ENCODE data around the gene RPE. TPM values are rescaled to one million over a fixed set of nuclear protein-coding genes. Genes with fewer than 3 reads are reported as not detected.
A peak's percentile ranks its signal among the peaks of the same experiment; 100 is the strongest.

The RPE gene
- total RNA-seq, 1 donor: 83.7 TPM

DNA sequence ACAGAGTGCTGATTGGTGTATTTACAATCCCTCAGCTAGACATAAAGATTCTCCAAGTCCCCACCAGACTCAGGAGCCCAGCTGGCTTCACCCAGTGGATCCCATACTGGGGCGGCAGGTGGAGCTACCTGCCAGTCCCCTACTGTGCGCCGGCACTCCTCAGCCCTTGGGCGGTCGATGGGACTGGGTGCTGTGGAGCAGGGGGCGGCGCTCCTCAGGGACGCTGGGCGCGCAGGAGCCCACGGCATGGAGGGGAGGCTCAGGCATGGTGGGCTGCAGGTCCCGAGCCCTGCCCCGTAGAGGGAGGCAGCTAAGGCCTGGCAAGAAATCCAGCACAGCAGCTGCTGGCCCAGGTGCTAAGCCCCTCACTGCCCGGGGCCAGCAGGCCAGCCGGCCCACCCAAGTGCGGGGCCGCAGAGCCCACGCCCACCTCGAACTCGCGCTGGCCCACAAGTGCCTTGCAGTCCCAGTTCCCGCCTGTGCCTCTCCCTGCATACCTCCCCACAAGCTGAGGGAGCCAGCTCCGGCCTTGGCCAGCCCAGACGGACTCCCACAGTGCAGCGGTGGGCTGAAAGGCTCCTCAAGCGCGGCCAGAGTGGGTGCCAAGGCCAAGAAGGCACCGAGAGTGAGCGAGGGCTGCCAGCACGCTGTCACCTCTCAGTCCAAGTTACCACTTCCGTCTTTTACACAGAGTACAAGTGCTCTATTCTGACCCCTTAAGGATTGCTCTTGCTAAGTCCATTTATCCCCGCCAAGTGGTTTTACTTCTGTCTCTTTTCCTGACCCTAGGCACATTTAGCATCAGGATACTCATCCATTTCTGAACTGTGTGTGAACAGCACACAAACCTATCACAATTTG lies 1.7 kb upstream of the RPE start:
- no peak for DNase-seq (ENCODE audit: low read depth in 2 of 3, low spot score in 2 of 3)

- peak in 1 of 3 donors; percentile 24 for DNase-seq (ENCODE audit: low read depth in 2 of 3, low spot score in 2 of 3)
These were observed 921 bp downstream of the RPE start for GRCh38 chr2:210003359-210003758.

- DNase-seq (ENCODE audit: low read depth in 2 of 3, low spot score in 2 of 3): no peak
These were observed 2.4 kb downstream of the RPE start for GRCh38 chr2:210004881-210005280.

GRCh38 chr2:210007895-210008294 lies 5.5 kb downstream of the RPE start:
- no peak for DNase-seq (ENCODE audit: low read depth in 2 of 3, low spot score in 2 of 3)

- DNase-seq (ENCODE audit: low read depth in 2 of 3, low spot score in 2 of 3): no peak
These were observed 6.7 kb downstream of the RPE start for GRCh38 chr2:210009126-210009525.

DNA sequence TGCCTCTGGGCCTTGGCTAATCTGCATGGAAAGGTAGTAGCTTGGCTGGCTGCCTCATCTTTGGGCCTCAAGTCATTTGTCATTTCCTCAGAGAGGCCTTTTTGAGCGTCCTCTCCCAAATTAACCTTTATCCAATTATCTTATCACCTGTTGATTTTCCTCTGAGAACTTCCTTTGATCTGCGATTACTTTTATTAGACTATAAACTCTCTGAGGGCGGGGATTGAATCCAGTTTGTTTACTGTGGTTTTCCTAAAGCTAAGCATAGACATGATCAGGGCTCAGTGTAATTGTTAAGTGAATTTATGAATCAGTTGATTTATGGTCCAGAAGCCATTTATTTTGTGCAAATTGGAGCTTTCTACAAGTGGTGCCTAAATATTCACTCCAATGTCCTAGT lies 7.5 kb downstream of the RPE start:
- no peak for DNase-seq (ENCODE audit: low read depth in 2 of 3, low spot score in 2 of 3)

DNA sequence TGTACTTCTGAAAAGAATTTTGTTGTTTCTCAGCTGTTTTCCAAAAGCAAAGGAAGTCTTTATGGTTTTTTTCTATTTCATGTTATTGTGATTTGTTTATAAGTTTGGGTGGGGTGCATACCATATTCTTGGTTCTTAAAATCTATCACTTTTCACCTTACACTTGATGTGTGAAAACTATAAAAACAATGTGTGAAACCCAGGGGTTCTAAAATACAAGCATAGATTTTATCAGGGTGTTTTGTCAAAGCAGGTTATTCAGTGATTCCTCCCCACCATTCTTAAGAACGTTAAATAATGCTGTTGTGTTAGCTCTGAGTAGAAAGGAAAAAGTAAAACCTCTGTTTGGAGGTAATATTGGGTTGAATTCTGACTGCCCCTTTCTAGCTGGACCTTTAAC lies 17.7 kb downstream of the RPE start:
- no peak for DNase-seq (ENCODE audit: low read depth in 2 of 3, low spot score in 2 of 3)

GRCh38 chr2:210022824-210023223 lies 20.4 kb downstream of the RPE start:
- DNase-seq (ENCODE audit: low read depth in 2 of 3, low spot score in 2 of 3): no peak

DNA sequence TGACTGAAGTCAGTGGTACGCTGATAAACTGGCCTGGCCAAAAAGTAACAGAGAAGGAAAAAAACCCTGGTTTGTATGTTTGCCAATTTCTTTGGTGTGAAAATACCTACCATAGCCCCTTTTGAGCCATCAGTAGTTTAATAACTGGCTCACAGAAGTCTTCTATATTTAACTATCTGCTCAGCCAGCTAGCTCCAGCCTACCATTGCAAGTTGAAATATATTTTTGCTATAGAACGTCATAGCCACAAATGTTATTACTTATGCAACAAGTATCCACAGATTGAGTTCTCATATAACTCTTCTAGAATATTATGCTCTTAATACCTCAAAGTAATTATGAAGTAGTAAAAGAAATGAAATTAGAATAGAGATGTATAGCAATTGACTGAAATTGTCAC lies 25.2 kb downstream of the RPE start:
- DNase-seq (ENCODE audit: low read depth in 2 of 3, low spot score in 2 of 3): no peak

DNA sequence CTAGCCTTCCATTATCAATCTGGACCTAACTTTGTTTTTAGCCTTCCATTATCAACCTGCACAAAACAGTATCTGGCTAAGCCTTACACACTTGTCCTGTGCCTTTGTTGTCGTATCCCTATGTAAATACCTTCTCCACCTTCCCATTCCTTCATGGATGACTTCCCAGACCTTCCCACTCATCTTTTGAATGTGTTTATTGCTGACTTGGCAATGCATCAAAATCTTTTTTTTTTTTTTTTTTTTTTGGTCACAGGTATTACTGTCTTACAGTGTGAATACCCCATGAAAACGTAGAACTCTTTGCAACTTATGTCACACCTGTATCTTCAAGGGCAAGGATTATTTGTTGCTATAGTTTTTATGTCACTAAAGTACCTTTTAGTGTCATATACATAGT lies 25.7 kb downstream of the RPE start:
- no peak for DNase-seq (ENCODE audit: low read depth in 2 of 3, low spot score in 2 of 3)

DNA sequence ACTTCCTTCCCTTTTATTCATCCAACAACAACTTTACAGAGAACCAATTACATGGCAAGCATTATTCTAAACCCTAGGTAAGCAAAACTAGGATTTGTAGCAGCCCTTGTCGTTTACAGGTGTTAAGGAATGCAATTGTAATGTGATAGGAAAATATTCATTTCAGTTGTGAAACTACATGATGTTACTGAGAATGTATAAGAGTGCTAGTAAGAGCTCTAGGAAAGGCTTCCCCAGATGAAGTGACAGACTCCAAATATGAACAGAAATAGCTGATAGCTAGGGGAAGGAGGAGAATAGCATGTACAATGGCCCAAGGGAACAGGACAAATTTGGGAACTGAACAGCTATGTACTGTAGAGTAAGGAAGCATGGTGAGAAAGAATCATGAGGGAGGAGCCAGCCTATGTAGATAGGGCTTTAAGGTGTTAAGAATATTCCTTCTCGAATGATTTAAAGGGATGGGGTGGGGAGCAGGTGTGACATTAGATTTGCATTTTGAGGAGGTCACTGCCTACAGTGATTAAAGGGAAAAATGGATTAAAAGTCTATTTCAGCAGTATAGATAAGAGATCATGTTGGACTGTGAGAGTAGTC lies 31.7 kb downstream of the RPE start:
- DNase-seq (ENCODE audit: low read depth in 2 of 3, low spot score in 2 of 3): no peak

- DNase-seq (ENCODE audit: low read depth in 2 of 3, low spot score in 2 of 3): no peak
These were observed 33.2 kb downstream of the RPE start for GRCh38 chr2:210035679-210036078.

GRCh38 chr2:210038078-210038477 lies 35.6 kb downstream of the RPE start:
- no peak for DNase-seq (ENCODE audit: low read depth in 2 of 3, low spot score in 2 of 3)

DNA sequence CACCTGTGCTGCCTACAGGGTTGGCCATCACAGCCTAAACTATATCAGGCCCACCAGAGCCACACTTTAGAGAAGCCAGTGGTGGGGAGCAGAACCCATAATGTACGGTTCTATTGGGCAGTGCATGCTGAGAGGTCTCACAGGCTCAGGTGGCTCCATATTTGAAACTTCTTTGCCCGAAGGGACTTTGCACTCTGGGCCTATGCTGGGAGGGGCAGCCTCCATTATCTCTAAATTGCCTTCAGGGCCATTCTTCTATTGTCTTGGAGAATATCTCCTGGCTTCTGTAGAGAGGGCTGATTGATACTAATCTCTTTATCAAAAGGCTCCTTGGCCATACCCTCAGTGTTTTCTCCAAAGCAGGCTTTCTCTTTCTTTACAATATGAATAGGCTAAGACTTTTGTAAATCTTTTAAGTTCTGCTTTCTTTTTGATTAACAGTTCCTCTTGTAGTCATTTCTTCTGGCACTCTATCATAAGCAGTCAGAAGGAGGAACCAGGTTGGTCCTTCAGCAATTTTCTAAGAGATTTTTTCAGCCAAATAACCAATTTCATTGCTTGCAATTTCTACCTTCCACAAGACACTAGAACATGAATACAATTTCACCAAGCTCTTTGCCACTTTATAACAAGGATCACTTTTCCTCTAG lies 44.5 kb downstream of the RPE start:
- DNase-seq (ENCODE audit: low read depth in 2 of 3, low spot score in 2 of 3): no peak

GRCh38 chr2:210049831-210050230 lies 47.4 kb downstream of the RPE start:
- no peak for DNase-seq (ENCODE audit: low read depth in 2 of 3, low spot score in 2 of 3)

DNA sequence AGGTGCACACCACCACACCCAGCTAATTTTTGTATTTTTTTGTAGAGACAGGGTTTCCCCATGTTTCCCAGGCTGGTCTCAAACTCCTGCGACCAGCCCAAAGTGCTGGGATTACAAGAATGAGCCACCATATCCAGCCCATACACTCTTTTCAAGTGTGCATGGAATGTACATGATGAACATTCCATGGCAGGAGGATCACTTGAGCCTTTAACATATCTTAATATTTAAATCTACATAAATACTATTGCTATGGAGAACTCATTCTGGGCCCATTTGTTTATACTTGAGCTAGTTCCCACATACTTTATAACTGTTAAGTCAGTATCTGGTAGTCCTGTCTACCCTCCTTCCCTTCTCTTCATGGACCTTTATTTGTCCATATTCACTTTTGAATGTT lies 48.4 kb downstream of the RPE start:
- DNase-seq (ENCODE audit: low read depth in 2 of 3, low spot score in 2 of 3): no peak

GRCh38 chr2:210054696-210055095 lies 52.3 kb downstream of the RPE start:
- no peak for DNase-seq (ENCODE audit: low read depth in 2 of 3, low spot score in 2 of 3)

GRCh38 chr2:210055825-210056224 lies 53.4 kb downstream of the RPE start:
- no peak for DNase-seq (ENCODE audit: low read depth in 2 of 3, low spot score in 2 of 3)

GRCh38 chr2:210063306-210063705 lies 60.9 kb downstream of the RPE start:
- DNase-seq (ENCODE audit: low read depth in 2 of 3, low spot score in 2 of 3): no peak
